Transverse colon (tissue), 4 donors: ENCODE measurements around the gene STOML2. TPM values are rescaled to one million over a fixed set of nuclear protein-coding genes. Genes with fewer than 3 reads are reported as not detected.

Experiments used
- DNase-seq: peaks from one replicate; pipeline ENCODE4 v3.0.0-alpha.2; 2019
- H3K27ac ChIP-seq, 4 donors: fragments of 200-600 bp; sonication (generic); 2 replicates each; pipeline ENCODE4 v1.5.1; 2016 to 2018; ENCODE audit warnings: inconsistent platforms in 4 of 4
- H3K27me3 ChIP-seq: fragments of 200-600 bp; sonication (generic); 2 replicates; pipeline ENCODE4 v1.5.1; 2017; ENCODE audit warnings: inconsistent platforms
- H3K36me3 ChIP-seq, 4 donors: fragments of 200-600 bp; sonication (generic); 2 replicates each; pipeline ENCODE4 v1.5.1; 2017 to 2019; ENCODE audit warnings: inconsistent platforms in 4 of 4
- H3K4me1 ChIP-seq, 4 donors: fragments of 200-600 bp; sonication (generic); 2 replicates each; pipeline ENCODE4 v1.5.1; 2017 to 2020; ENCODE audit warnings: inconsistent platforms in 4 of 4
- H3K4me3 ChIP-seq, 4 donors: fragments of 200-600 bp; sonication (generic); 1 replicate in 1 of 4; 2 replicates in 3 of 4; pipeline versions ENCODE4 v1.5.1 to v1.6.1; 2017 to 2019; ENCODE audit warnings: inconsistent platforms in 4 of 4
- H3K9me3 ChIP-seq, 2 donors: fragments of 200-600 bp; sonication (generic); 2 replicates each; pipeline ENCODE4 v1.5.1; 2017 to 2019; ENCODE audit warnings: inconsistent platforms in 2 of 2
- EP300 ChIP-seq: sonication (generic); formaldehyde crosslinking; IDR thresholded peaks from one replicate; pipeline ENCODE4 v1.6.1; 2017; ENCODE audit warnings: antibody characterized with exemption, low read depth
- POLR2A ChIP-seq: fragments of 450-650 bp; IDR thresholded peaks from one replicate; pipeline ENCODE4 v1.6.1; 2016; ENCODE audit warnings: antibody characterized with exemption, mild to moderate bottlenecking, moderate library complexity
- POLR2AphosphoS5 ChIP-seq, 3 donors: sonication (generic); formaldehyde crosslinking; IDR thresholded peaks; one replicate each; pipeline ENCODE4 v1.6.1; 2016; ENCODE audit warnings: antibody characterized with exemption in 3 of 3
- WGBS, 2 donors: methylation state at CpG; one replicate each; pipeline ENCODE4 v1.1.5; 2018; ENCODE audit warnings: low coverage in 1 of 2; 5-methylcytosine and 5-hydroxymethylcytosine counted together
- in situ Hi-C, 4 donors: fragments of 200-750 bp; cut with MboI; loops; one replicate each; pipeline versions ENCODE4 v1.15.0 to v1.15.1; 2017; ENCODE audit warnings: low sequenced_read_pairs in 3 of 4, low pct_ligation_motif_present in 1 of 4, low pct_unique_long_range_greater_than_20kb in 1 of 4
- intact Hi-C: fragments of 100-400 bp; cut with DNase I; formaldehyde crosslinking; loops from one replicate; pipeline ENCODE4 v1.15.1; 2023; ENCODE audit warnings: low total_unique reads
- total RNA-seq, 4 donors: library from RNA; depleted of rRNA; stranded (reverse); fragments of >200 nt; gene quantifications; one replicate each; pipeline ENCODE4 v1.1.0, GENCODE V29; 2016
- TF ChIP-seq, protein P1 (sequence below), 5 experiments: fragments of 200-600 bp in 3 of 5; fragments of 450-650 bp in 2 of 5; sonication (generic) in 3 of 5; IDR thresholded peaks; 1 replicate in 2 of 5; 2 replicates in 3 of 5; pipeline ENCODE4 v1.5.1; 2016 to 2017; ENCODE audit warnings: antibody characterized with exemption in 5 of 5, inconsistent platforms in 3 of 5, mild to moderate bottlenecking in 2 of 5, moderate library complexity in 1 of 5

Gene STOML2
- total RNA-seq, 4 donors from 2014 or later = 36.7 to 99.1 (median 70.9) TPM

DNA sequence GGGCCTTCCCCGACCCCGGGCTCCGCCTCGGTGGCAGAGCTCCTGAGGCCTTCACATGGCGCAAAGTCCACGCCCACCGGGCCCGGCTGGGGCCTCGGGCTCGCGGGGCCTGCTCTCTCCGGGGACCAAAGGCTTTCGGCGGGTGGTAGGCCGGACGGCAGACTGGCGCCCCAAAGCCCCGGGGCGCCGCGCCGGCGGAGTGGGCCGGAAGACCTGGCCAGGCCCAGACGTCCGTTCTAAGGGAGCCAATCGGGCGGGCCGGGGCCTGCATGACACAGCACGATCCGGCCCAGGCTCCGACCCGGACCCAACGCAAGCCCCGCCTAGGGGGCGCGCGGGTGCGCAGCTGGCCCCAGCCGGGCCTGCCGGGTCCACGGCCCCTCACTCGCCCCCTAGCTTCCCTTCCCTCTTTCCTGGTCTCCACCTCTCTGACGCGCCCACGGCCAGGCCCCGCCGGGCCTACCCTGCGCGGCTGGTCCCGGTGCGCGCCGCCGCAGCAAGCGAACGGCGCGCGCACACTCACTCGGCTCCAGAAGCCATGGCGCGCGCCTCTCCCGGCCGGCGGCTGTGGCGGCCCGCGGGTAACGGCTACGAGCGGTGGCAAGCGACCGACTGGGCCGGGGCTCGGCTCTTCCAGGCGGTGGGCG, 31.0 kb downstream of the STOML2 start:
- intact Hi-C loops = no loop called here
- Histone ChIP-seq H3K4me1 (peaks cover 15 to 38% (median 26%) of the 10 kb centered on the region in 4 donors), H3K27me3 (no peaks in the 10 kb centered on the region), H3K4me3 (peak overlapping the region; percentile 83 to 99 (median 94)), H3K9me3 (no peaks in the 10 kb centered on the region), H3K36me3 (peaks cover 0 to 12% (median 3%) of the 10 kb centered on the region in 4 donors), H3K27ac (peak overlapping the region; percentile 100)
- in situ Hi-C loops = no loop called here
- DNase-seq = peak; percentile 85
- WGBS, 2 donors = 0% methylated on average over 10 of the region's 79 CpGs; no CpG with 5 or more reads in 1 of the 2 donors
- TF ChIP-seq EP300 = no peak
- TF ChIP-seq, protein P1, sequence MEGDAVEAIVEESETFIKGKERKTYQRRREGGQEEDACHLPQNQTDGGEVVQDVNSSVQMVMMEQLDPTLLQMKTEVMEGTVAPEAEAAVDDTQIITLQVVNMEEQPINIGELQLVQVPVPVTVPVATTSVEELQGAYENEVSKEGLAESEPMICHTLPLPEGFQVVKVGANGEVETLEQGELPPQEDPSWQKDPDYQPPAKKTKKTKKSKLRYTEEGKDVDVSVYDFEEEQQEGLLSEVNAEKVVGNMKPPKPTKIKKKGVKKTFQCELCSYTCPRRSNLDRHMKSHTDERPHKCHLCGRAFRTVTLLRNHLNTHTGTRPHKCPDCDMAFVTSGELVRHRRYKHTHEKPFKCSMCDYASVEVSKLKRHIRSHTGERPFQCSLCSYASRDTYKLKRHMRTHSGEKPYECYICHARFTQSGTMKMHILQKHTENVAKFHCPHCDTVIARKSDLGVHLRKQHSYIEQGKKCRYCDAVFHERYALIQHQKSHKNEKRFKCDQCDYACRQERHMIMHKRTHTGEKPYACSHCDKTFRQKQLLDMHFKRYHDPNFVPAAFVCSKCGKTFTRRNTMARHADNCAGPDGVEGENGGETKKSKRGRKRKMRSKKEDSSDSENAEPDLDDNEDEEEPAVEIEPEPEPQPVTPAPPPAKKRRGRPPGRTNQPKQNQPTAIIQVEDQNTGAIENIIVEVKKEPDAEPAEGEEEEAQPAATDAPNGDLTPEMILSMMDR (IDR thresholded peaks at IDR 0.05) = peak in 4 of 5 experiments; percentile 11 to 49 (median 26)
- peak in 2 of 3 donors; percentile 34 to 41 for TF ChIP-seq POLR2AphosphoS5 (IDR thresholded peaks at IDR 0.05)

- H3K4me1 ChIP-seq = peaks cover 15 to 38% (median 26%) of the 10 kb centered on the region in 4 donors
- peak overlapping the region; percentile 83 to 99 (median 94) for H3K4me3 ChIP-seq
- intact Hi-C loops = no loop called here
- WGBS, 2 donors = 1 to 2% methylated on average over 6 to 20 of the region's 20 CpGs
- no peaks in the 10 kb centered on the region for H3K9me3 ChIP-seq
- peaks cover 0 to 20% (median 8%) of the 10 kb centered on the region in 4 donors for H3K36me3 ChIP-seq
- in situ Hi-C loops = no loop called here
- TF ChIP-seq POLR2A (no peak), EP300 (no peak), POLR2AphosphoS5 (IDR thresholded peaks at IDR 0.05) (no peak)
- TF ChIP-seq, protein P1 (IDR thresholded peaks at IDR 0.05) = no peak
- H3K27ac ChIP-seq = peak overlapping the region; percentile 100
- no peaks in the 10 kb centered on the region for H3K27me3 ChIP-seq
- DNase-seq = no peak
These were observed 31.8 kb downstream of the STOML2 start for GRCh38 chr9:35070823-35071813.

- no peaks in the 10 kb centered on the region for H3K9me3 ChIP-seq
- H3K27me3 ChIP-seq = no peaks in the 10 kb centered on the region
- in situ Hi-C loops = no loop called here
- intact Hi-C loops = no loop called here
- DNase-seq = no peak
- 65 to 74% methylated on average over 4 of the region's 4 CpGs for WGBS, 2 donors
- H3K4me1 ChIP-seq = peaks cover 15 to 38% (median 26%) of the 10 kb centered on the region in 4 donors
- H3K27ac ChIP-seq = no peak overlapping the region
- H3K36me3 ChIP-seq = peaks cover 0 to 41% (median 20%) of the 10 kb centered on the region in 4 donors
- no peak for TF ChIP-seq POLR2AphosphoS5 (IDR thresholded peaks at IDR 0.05)
- TF ChIP-seq, protein P1 (IDR thresholded peaks at IDR 0.05) = no peak
- TF ChIP-seq POLR2A = no peak
- TF ChIP-seq EP300 = no peak
- no peak overlapping the region for H3K4me3 ChIP-seq
These were observed 33.9 kb downstream of the STOML2 start for GRCh38 chr9:35069020-35069419.

DNA sequence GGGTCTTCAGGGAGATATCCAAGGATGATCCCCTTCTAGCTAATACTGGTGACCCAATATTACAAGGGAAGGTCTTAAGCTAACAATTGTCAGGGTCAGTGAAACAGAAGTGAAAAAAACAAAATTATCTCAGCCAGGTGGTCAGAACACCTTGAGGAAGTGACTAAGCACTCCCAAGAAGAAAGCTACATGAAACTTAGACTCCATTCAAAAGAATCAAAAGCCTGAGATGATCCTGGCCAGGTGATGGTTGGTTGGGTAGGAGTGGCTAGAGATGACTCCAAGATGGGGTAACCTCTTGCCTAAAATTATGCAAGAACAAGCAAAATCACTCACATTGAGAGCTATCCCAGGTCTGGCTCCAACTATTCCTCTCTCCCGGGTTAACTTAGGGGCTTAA, 35.9 kb downstream of the STOML2 start:
- no peak overlapping the region for H3K27ac ChIP-seq
- no peaks in the 10 kb centered on the region for H3K9me3 ChIP-seq
- H3K4me3 ChIP-seq = no peak overlapping the region
- peaks cover 15 to 34% (median 26%) of the 10 kb centered on the region in 4 donors for H3K4me1 ChIP-seq
- peaks cover 0 to 58% (median 30%) of the 10 kb centered on the region in 4 donors for H3K36me3 ChIP-seq
- intact Hi-C loops (no loop called here), in situ Hi-C loops (no loop called here)
- no peak for DNase-seq
- 83 to 100% methylated on average over 1 of the region's 1 CpG for WGBS, 2 donors
- TF ChIP-seq POLR2A (no peak), POLR2AphosphoS5 (IDR thresholded peaks at IDR 0.05) (no peak), EP300 (no peak)
- TF ChIP-seq, protein P1 (IDR thresholded peaks at IDR 0.05) = no peak
- no peaks in the 10 kb centered on the region for H3K27me3 ChIP-seq
